ENCODE results near the gene DCTPP1.
"Not testable (repeated sequence)": the region's sequence is repeated elsewhere in the genome, so short reads cannot be mapped to it uniquely, and the experiment has no call there.

The DCTPP1 gene

GRCh38 chr16:30429678-30430427 lies at the start of gene DCTPP1:
TSS of gene DCTPP1 (minus strand) at chr16:30430030. CDS start at chr16:30429980, 50 bp downstream.
- peak; percentile 99 for DNase-seq

- no peak for DNase-seq
Observed at GRCh38 chr16:30478766-30479478, 49.1 kb upstream of the DCTPP1 start.

GRCh38 chr16:30477773-30478172 lies 47.9 kb upstream of the DCTPP1 start:
- not testable (repeated sequence) for DNase-seq

- DNase-seq: no peak
Observed at GRCh38 chr16:30476991-30477390, 47.2 kb upstream of the DCTPP1 start.

- no peak for DNase-seq
Observed at GRCh38 chr16:30474684-30475083, 44.9 kb upstream of the DCTPP1 start.

DNA sequence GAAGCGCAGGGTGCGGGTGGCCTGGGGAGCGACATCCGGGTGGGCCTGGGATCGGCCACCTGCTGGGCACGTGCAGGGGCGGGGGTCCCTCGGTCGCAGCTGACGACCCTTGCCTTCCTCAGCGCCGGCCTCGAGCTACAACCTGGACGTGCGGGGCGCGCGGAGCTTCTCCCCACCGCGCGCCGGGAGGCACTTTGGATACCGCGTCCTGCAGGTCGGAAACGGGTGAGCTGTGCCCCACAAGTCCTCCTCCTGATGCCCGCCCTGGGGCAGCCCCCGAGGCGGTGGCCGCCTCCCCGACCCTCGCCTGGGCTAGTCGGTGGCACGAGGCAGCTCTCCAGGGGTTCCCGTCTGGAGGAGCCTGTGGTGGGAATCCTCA lies 44.2 kb upstream of the DCTPP1 start:
- DNase-seq: peak; percentile 22

GRCh38 chr16:30473231-30474073 lies 43.6 kb upstream of the DCTPP1 start:
- DNase-seq: peak; percentile 72

DNA sequence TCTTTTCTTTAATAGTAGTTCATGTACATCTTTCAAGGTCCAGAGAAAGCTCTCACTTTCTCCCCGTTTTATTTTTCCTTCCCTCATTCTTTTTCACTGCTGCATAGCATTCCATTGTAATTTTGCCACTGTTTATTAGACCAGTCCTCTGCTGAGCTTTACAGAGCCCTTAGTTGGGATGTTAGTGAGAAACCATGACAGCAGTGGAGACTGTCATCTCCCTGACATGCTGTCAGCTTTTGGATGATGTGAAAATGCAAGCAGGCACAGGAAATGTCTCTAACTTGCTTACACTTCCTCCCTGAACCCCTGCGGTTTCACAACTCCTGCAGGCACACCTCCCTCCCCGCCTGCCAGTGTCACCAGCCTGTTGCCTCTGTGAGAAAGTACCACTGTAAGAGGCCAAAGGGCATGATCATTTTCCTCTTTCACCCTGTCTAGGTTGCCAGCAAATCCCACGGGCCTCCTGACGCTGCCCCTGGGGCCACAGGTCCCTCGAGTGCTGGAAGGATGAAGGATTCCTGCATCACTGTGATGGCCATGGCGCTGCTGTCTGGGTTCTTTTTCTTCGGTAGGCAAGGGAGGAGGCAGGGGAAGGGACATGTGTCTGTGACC lies 42.6 kb upstream of the DCTPP1 start, which contains the start of gene ITGAL:
TSS of gene ITGAL (plus strand) at position 415 of the 615 bp plus-strand sequence. CDS start at position 511, 96 bp downstream.
- peak; percentile 97 for DNase-seq

DNA sequence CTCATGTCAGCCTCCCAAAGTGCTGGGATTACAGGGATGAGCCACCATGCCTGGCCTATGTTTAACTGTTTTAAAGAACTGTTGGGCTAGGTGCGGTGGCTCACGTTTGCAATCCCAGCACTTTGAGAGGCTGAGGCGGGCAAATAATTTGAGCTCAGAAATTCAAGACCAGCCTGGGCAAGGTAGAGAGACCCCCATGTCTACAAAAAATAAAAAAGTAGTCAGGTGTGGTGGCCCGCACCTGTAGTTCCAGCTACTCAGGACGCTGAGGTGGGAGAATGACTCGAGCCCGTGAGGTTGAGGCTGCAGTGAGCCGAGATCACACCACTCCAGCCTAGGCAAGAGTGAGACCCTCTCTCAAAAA lies 40.8 kb upstream of the DCTPP1 start:
- DNase-seq: no peak

- peak; percentile 68 for DNase-seq
Observed at GRCh38 chr16:30470170-30470512, 40.3 kb upstream of the DCTPP1 start.

DNA sequence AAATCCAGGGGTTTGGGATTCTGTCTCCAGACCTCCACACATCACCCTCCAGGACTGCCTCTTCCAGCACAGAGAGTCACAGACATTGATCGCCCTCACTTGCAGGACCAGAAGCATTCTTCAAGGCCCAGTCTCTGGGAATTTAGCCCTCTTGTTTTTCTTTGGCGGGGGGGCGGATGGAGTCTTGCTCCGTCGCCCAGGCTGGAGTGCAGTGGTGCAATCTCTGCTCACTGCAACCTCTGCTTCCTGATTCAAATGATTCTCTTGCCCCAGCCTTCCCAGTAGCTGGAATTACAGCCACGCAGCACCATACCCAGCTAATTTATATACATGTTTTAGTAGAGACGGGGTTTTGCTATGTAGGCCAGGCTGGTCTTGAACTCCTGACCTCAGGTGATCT lies 34.2 kb upstream of the DCTPP1 start:
- DNase-seq: no peak

DNA sequence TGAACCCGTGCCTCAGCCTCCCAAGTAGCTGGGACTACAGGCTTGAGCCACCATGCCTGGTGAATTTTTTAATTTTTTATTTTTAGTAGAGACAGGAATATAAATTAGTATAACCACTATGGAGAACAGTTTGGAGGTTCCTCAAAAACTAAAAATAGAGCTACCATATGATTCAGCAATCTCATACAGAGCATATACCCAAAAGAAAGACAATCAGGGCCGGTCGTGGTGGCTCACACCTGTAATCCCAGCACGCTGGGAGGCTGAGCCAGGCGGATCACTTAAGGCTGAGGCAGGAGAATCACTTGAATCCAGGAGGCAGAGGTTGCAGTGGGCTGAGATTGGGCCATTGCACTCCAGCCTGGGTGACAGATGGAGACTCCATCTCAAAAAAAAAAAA lies 31.6 kb upstream of the DCTPP1 start:
- not testable (repeated sequence) for DNase-seq

- DNase-seq: no peak
Observed at GRCh38 chr16:30459456-30459855, 29.6 kb upstream of the DCTPP1 start.

GRCh38 chr16:30458561-30459394 lies 28.9 kb upstream of the DCTPP1 start:
- DNase-seq: peak; percentile 97

GRCh38 chr16:30457743-30458560 lies 28.1 kb upstream of the DCTPP1 start:
- no peak for DNase-seq

DNA sequence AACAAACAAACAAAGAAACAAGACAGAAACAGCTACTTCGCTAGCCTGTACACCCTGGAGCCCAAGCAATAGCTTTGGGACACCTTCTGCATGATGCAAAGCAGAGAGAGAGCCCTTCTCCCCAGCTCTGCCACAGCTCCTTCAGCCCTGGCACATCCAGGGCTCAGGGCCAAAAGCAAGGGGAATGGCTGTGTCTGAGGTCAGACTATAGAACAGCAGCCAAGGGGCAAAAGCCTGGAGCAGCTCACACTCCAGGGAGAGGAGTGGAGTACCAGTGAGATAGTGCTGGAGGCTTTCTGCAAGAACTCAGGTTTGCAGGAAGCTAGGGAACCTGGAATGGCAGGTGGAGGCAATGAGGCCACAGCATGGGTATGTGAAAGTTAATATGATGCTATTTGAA lies 27.4 kb upstream of the DCTPP1 start:
- DNase-seq: no peak

- DNase-seq: no peak
Observed at GRCh38 chr16:30456302-30456701, 26.5 kb upstream of the DCTPP1 start.

DNA sequence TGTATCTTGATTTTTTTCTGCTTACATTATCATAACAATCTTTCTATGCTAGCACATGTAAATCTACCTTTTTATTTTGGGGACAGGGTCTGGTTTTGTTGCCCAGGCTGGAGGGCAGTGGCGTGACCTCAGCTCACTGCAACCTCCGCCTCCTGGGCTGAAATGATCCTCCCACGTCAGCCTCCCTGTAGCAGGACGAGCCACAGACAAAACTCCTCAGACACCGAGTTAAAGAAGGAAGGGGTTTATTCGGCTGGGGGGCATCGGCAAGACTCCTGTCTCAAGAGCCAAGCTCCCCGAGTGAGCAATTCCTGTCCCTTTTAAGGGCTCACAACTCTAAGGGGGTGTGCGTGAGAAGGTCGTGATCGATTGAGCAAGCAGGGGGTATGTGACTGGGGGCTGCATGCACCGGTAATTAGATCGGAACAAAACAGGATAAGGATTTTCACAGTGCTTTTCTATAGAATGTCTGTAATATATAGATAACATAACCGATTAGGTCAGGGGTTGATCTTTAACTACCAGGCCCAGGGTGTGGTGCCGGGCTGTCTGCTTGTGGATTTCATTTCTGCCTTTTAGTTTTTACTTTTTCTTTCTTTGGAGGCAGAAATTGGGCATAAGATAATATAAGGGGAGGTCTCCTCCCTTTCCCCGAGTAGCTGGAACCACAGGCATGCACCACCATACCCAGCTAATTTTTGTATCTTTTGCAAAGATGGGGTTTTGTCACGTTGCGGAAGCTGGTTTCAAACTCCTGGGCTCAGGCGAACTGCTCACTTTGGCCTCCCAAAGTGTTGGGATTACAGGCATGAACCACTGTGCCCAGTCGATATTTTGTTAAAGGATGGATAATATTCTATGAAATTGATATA lies 23.1 kb upstream of the DCTPP1 start:
- DNase-seq: not testable (repeated sequence)

DNA sequence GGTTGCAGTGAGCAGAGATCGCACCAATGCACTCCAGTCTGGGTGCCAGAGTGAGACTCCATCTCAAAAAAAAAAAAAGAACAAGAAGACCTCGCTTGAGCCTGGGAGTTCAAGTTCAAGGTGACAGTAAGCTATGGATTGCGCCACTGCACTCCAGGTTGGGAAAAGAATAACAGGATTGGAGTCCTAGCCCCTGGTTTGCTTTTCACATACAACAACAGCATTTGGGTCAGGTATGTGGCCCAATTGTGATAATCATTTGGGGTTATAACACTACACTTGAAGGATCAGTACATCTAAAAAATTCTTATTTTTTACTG lies 19.2 kb upstream of the DCTPP1 start:
- no peak for DNase-seq

- DNase-seq: no peak
Observed at GRCh38 chr16:30447512-30448226, 17.8 kb upstream of the DCTPP1 start.
